Activated naive CD4-positive, alpha-beta T cell treated with anti-CD3 and anti-CD28 coated beads, Interleukin-2, amount 10 ng/mL, durations not matched to agents 7 days and 5 days (primary cell): ENCODE measurements around the gene SLC18A2.
A peak's percentile ranks its signal among the peaks of the same experiment; 100 is the strongest.
"Not testable (repeated sequence)": the region's sequence is repeated elsewhere in the genome, so short reads cannot be mapped to it uniquely, and the experiment has no call there.

Source experiments
- CTCF ChIA-PET: fragments of 350-600 bp; sonication (Branson Sonifier 250); formaldehyde crosslinking; loops from one replicate; lab custom pipeline; 2021; ENCODE audit warnings: antibody characterized with exemption; lab: Charles Lee
- DNase-seq: peaks from one replicate; pipeline ENCODE4 v3.0.0-alpha.2; 2020
- H3K27ac Mint-ChIP-seq: one replicate; pipeline ENCODE4 v1.8.0; 2021; ENCODE audit warnings: mild to moderate bottlenecking, moderate library complexity, mixed read lengths
- H3K27me3 Mint-ChIP-seq: one replicate; pipeline ENCODE4 v1.8.0; 2021; ENCODE audit warnings: mild to moderate bottlenecking, mixed read lengths
- H3K36me3 Mint-ChIP-seq: one replicate; pipeline ENCODE4 v1.8.0; 2021; ENCODE audit warnings: mixed read lengths
- H3K4me1 Mint-ChIP-seq: one replicate; pipeline ENCODE4 v1.8.0; 2021; ENCODE audit warnings: mixed read lengths
- H3K4me3 Mint-ChIP-seq: one replicate; pipeline ENCODE4 v1.8.0; 2021; ENCODE audit warnings: mild to moderate bottlenecking, moderate library complexity, mixed read lengths
- H3K9me3 Mint-ChIP-seq: one replicate; pipeline ENCODE4 v1.8.0; 2021; ENCODE audit warnings: mixed read lengths

The SLC18A2 gene

DNA sequence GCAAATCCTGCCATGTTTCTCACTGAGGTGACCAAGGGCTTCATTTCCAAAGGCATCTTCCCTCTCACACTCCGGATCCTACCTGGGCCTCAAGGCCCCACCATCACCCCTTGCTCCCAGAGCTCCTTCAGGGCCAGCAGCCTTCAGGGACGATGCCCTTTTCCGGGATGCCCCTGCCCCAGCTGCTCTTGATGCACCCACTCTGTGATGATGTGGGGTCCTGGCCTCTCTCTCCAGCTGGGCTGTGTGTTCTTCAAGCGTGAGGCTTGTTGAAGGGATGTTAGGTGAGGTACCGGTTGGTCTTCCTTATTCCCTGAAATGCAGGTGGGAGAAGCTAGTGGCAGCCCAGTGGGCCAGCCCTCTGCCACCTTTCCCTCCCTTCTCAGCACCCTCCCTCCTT, 18.4 kb upstream of the SLC18A2 start:
- no peak overlapping the region for H3K4me3 Mint-ChIP-seq
- peaks cover 19% of the 10 kb centered on the region for H3K27me3 Mint-ChIP-seq
- H3K9me3 Mint-ChIP-seq = no peaks in the 10 kb centered on the region
- DNase-seq = peak; percentile 5
- H3K4me1 Mint-ChIP-seq = peaks cover under 1% of the 10 kb centered on the region
- H3K27ac Mint-ChIP-seq = no peak overlapping the region
- H3K36me3 Mint-ChIP-seq = no peaks in the 10 kb centered on the region
- CTCF ChIA-PET = interaction anchor here (0.5 kb wide), 1 partner anchor 50 kb away, joined by 3 read pairs; no protein-coding TSS in a partner anchor

DNA sequence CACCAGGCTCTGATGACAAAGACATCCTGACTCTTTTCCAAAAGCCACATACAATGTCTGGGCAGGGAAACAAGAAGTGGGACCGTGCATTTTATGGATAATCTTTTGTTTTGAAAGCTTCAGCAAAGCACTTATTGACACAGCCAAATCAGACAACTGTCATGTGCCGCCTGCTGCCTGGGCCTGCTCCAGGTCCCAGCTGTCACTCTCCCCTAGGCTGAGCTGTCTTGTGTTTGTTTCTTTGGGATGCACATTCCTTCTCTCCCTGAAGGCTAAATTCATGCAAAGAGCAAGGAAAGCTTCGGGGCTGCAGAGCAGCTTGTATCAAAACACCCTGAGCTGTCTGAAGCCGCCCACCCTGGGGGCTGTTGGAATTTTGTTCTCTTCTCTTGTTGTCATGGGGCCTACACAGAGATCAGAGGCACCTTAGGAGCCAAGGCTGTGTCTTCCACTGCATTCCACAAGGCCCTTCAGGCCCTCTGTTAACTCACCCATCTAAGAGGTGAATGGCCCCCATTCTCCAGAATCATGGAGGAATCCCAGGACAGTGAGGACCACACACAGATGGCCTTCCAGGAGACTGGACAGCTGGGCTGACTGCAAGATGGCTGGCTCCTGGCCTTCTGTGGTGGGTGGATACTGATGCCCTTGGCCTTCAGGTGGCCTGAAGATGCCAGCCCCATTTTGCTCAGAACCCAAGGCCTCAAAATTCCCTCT, 17.8 kb upstream of the SLC18A2 start:
- no peak for DNase-seq
- Mint-ChIP-seq H3K9me3 (no peaks in the 10 kb centered on the region), H3K36me3 (no peaks in the 10 kb centered on the region), H3K27me3 (peaks cover 21% of the 10 kb centered on the region), H3K4me1 (no peaks in the 10 kb centered on the region), H3K4me3 (no peak overlapping the region), H3K27ac (no peak overlapping the region)
- CTCF ChIA-PET = interaction anchor here (0.5 to 1.8 kb wide), 2 partner anchors 51 to 97 kb away, joined by 3 to 6 read pairs; no protein-coding TSS in a partner anchor

DNA sequence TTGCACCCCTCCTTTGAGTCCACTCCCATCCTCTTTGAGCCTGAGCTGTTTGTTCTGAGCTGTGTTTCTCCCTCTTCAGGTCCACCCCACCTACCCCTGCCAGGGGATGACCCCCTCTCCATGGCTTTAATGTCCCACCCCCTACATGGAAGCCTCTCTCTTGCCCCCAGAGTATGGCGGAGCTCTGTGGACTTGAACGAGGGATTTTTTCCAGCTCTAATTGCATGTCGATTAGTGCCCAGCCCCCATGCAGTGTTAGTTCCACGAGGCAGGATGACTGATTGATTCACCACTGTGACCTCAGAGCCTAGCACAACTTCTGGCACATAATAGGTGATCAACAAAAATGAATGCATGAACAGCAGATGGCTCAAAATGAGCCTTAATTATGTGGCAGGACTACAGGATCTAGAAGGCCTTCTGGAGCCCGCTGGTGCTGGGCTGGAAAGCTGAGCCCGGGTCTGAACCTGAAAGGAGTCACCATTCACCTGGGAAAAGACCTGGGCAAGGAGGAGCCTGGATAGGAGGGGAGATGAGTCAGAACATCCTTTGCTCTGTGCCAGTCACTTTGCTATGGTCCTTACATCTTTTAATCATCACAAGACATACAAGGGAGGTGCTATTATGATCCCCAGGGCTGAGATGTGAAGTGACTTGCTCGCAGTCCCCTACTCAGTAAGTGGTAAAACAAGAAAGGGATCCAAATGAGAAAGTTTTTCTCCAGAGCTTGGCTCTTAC, 17.1 kb upstream of the SLC18A2 start:
- Mint-ChIP-seq H3K9me3 (no peaks in the 10 kb centered on the region), H3K36me3 (no peaks in the 10 kb centered on the region), H3K4me3 (no peak overlapping the region), H3K27ac (no peak overlapping the region), H3K4me1 (no peaks in the 10 kb centered on the region), H3K27me3 (peaks cover 22% of the 10 kb centered on the region)
- CTCF ChIA-PET = interaction anchor here (1.8 kb wide), 1 partner anchor 96 kb away, joined by 6 read pairs; no protein-coding TSS in a partner anchor
- DNase-seq = peak; percentile 1

DNA sequence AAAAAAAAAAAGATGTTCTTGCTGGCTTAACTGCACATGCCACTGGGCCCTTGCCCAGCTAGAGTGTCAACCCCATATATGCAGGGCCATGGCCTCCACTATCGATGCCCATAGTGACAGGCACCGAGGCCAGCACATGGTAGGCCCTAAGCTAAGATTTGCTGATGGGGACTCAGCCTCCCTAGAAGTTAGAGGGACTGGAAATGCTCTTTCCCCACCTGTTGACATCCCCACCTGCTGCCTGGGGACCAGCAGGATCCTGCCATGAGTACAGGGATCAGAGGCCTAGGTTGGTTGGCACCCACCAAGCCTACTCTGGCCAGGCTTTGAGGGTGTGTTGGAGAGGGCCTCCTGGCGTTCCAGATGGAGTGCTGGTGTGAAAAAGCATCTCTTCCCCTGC, 16.0 kb upstream of the SLC18A2 start:
- Mint-ChIP-seq H3K4me3 (no peak overlapping the region), H3K27ac (no peak overlapping the region), H3K4me1 (no peaks in the 10 kb centered on the region), H3K36me3 (no peaks in the 10 kb centered on the region), H3K9me3 (no peaks in the 10 kb centered on the region), H3K27me3 (peaks cover 24% of the 10 kb centered on the region)
- CTCF ChIA-PET = interaction anchor here (1.8 kb wide), 1 partner anchor 95 kb away, joined by 6 read pairs; no protein-coding TSS in a partner anchor
- DNase-seq = no peak

DNA sequence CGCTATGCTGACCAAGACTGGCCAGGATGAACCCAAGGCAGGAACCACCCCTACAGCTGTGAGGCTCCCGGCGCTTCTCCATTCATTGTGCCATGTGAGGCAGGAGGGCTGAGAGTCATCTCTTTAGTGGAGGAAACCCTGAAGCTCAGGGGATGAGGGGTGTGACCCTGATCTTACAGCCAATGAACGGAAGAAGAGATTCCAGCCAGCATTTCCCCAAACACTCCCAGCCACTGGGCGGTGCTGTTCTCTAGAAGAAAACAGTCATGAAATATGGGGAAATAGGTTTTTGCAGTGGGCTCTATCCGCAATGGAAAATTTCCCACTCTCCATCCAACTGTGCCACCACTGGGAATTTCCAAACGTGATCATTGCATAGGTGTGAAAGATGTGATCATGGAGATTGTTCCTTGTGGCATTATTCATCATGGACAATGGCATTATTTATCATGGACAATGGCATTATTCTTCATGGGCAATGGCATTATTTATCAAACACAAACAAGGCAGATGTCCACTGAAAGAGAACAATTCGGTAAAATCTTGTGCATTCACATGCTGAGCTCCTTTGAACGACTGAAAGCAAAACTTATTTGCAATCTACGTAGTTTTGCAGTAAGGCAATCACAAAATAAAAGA, 14.0 kb upstream of the SLC18A2 start:
- H3K4me3 Mint-ChIP-seq = no peak overlapping the region
- no peak overlapping the region for H3K27ac Mint-ChIP-seq
- H3K36me3 Mint-ChIP-seq = no peaks in the 10 kb centered on the region
- CTCF ChIA-PET = interaction anchor here (0.7 to 2.9 kb wide), 6 partner anchors 10 to 95 kb away, joined by 3 to 17 read pairs (median 3); no protein-coding TSS in a partner anchor
- no peaks in the 10 kb centered on the region for H3K9me3 Mint-ChIP-seq
- peaks cover 28% of the 10 kb centered on the region for H3K27me3 Mint-ChIP-seq
- DNase-seq = no peak
- no peaks in the 10 kb centered on the region for H3K4me1 Mint-ChIP-seq

- no peaks in the 10 kb centered on the region for H3K36me3 Mint-ChIP-seq
- no peaks in the 10 kb centered on the region for H3K9me3 Mint-ChIP-seq
- no peak overlapping the region for H3K27ac Mint-ChIP-seq
- H3K4me3 Mint-ChIP-seq = no peak overlapping the region
- no peak for DNase-seq
- CTCF ChIA-PET = interaction anchor here (0.9 to 2.9 kb wide), 3 partner anchors 11 to 90 kb away, joined by 4 to 17 read pairs (median 6); no protein-coding TSS in a partner anchor
- peaks cover 33% of the 10 kb centered on the region for H3K27me3 Mint-ChIP-seq
- no peaks in the 10 kb centered on the region for H3K4me1 Mint-ChIP-seq
These were observed 12.7 kb upstream of the SLC18A2 start for GRCh38 chr10:117228210-117228609.

GRCh38 chr10:117230107-117230506, 10.8 kb upstream of the SLC18A2 start:
- H3K36me3 Mint-ChIP-seq, H3K27ac Mint-ChIP-seq, H3K4me3 Mint-ChIP-seq, DNase-seq, H3K4me1 Mint-ChIP-seq, H3K9me3 Mint-ChIP-seq: not testable (repeated sequence)
- CTCF ChIA-PET = interaction anchor here (2.0 kb wide), 1 partner anchor 13 kb away, joined by 6 read pairs; no protein-coding TSS in a partner anchor
- peaks cover 36% of the 10 kb centered on the region for H3K27me3 Mint-ChIP-seq

DNA sequence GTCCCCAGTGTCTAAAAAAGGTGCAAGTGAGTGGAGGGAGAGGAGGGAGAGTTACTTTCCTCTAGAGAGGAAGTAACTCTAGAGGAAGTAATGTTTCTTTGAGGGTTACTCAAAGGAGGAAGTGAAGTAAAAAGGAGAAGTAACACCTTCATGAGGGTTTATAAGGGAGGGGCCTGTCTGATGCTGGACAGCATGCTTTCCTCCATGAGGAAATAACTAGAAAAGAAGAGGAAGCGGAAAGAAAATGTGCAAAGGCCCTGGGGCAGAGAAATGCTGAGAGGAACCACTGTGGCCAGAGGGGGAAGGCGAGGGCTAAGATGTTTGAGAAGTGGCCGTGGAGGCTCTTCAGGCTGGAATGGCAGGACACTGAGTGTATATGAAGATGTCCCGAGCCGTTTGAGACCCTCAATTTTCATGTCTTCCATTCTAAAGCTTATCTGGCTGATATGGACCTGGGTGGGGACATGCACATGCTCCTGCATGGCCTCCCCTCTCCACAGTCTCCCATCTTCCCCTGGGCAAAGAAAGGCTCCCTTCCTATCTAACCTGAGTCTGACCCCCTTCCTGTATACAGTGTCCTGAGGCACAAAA, 3.4 kb upstream of the SLC18A2 start:
- CTCF ChIA-PET = no interaction called here
- Mint-ChIP-seq H3K9me3 (no peaks in the 10 kb centered on the region), H3K27me3 (peaks cover 57% of the 10 kb centered on the region), H3K4me3 (no peak overlapping the region), H3K4me1 (peaks cover 3% of the 10 kb centered on the region), H3K27ac (no peak overlapping the region), H3K36me3 (no peaks in the 10 kb centered on the region)
- no peak for DNase-seq

DNA sequence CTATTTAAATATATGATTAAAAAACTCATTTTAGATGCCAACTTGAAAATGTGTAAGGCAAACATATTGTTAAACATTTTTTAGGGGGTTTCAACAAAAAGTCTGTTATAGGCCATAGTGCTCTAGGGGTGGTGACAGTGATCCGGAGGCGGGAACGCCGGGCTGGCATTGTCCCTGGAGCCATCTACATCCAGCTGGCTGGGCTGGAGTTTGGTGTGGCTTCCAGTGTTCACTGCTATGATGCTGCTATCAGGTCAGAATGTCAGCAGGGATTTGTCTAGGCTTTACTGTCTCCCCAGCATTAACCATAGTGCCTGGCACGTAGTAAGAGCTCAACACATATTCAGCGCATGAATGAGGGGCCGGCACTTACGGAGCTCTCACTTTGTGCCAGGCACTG, 1.9 kb upstream of the SLC18A2 start:
- no peak for DNase-seq
- H3K27ac Mint-ChIP-seq = no peak overlapping the region
- no peaks in the 10 kb centered on the region for H3K36me3 Mint-ChIP-seq
- H3K9me3 Mint-ChIP-seq = no peaks in the 10 kb centered on the region
- H3K4me3 Mint-ChIP-seq = no peak overlapping the region
- H3K27me3 Mint-ChIP-seq = peaks cover 65% of the 10 kb centered on the region
- CTCF ChIA-PET = no interaction called here
- peaks cover 3% of the 10 kb centered on the region for H3K4me1 Mint-ChIP-seq

- no peaks in the 10 kb centered on the region for H3K36me3 Mint-ChIP-seq
- no peak overlapping the region for H3K4me3 Mint-ChIP-seq
- H3K27me3 Mint-ChIP-seq = peaks cover 73% of the 10 kb centered on the region
- peaks cover 3% of the 10 kb centered on the region for H3K4me1 Mint-ChIP-seq
- no peaks in the 10 kb centered on the region for H3K9me3 Mint-ChIP-seq
- DNase-seq = no peak
- no peak overlapping the region for H3K27ac Mint-ChIP-seq
- CTCF ChIA-PET = interaction anchor here (1.1 kb wide), 1 partner anchor 24 kb away, joined by 3 read pairs; no protein-coding TSS in a partner anchor
These were observed 943 bp upstream of the SLC18A2 start for GRCh38 chr10:117239721-117240620.

DNA sequence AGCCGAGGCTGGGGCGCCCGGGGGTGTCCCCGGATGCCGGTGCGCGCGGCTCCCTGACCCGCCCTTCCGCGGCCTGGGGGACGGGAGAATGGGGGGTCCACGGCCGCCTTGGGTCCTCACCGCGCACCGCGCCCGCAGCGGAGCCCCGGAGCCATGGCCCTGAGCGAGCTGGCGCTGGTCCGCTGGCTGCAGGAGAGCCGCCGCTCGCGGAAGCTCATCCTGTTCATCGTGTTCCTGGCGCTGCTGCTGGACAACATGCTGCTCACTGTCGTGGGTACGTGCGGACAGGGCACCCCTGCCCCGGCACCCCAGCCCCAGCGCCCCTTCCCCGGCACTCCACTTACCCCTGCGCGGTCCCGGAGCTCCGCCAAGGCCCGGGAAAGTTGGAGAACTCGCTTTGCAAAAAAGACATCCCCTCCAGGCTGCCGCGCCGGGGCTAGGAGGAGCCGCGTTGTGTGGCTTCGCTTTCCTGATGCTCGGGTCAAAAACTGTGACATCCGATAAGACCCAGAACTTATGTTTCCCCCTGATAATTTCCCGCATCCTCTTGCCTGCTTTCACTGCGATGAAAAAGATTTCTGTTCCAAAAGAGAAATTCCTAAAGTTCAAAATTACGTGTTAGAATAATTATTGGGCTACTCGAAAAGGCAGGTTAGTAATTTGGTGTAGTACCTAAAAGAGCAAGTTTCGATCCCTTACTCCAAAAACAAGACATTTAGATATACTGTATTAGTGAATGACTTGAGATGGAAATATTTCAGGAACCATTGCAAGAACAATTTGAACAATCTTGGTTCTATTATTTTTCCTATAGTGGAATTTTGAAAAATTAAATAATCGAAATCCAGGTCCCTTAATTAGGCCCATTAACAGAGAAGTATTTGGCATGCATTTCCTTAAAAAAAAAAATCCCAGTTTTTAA, 888 bp downstream of the SLC18A2 start:
- Mint-ChIP-seq H3K27ac (no peak overlapping the region), H3K4me1 (peaks cover 3% of the 10 kb centered on the region), H3K27me3 (peaks cover 75% of the 10 kb centered on the region), H3K36me3 (no peaks in the 10 kb centered on the region), H3K9me3 (no peaks in the 10 kb centered on the region), H3K4me3 (no peak overlapping the region)
- CTCF ChIA-PET = no interaction called here
- DNase-seq = no peak

DNA sequence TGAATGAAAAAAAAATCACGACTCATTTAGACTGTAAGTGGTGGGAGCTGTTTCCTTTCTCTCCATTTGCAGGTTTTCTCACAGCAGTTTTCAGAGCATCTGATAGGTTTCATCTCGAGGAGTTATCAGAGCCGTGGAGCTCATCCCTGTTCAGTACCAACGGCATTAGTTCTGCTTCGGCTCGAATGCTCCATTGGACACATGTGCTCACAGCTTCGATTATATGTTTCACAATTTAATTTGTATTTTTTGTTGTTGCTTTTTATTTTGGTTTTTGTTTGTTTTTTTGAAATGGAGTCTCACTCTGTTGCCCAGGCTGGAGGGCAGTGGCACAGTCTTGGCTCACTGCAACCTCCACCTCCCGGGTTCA, 1.5 kb downstream of the SLC18A2 start:
- no peak overlapping the region for H3K4me3 Mint-ChIP-seq

More for the DNA sequence above, 1.5 kb downstream of the SLC18A2 start:
- Mint-ChIP-seq H3K4me1 (peaks cover 5% of the 10 kb centered on the region), H3K9me3 (no peaks in the 10 kb centered on the region), H3K36me3 (no peaks in the 10 kb centered on the region), H3K27ac (no peak overlapping the region), H3K27me3 (peaks cover 76% of the 10 kb centered on the region)
- CTCF ChIA-PET = no interaction called here
- no peak for DNase-seq
